ENCODE results near the gene PEAK3.

GRCh38 chr19:2329149-2329478 lies 47.1 kb upstream of the PEAK3 start:
- TF ChIP-seq CTCF (IDR thresholded peaks at IDR 0.05) (no peak), POLR2A (IDR thresholded peaks at IDR 0.05) (no peak), POLR2AphosphoS5 (IDR thresholded peaks at IDR 0.05) (no peak), EP300 (IDR thresholded peaks at IDR 0.05) (no peak)

All from upper lobe of left lung (tissue), 4 donors.